ENCODE results near the gene ADSL. TPM values are rescaled to one million over a fixed set of nuclear protein-coding genes. Genes with fewer than 3 reads are reported as not detected.

ADSL gene
- total RNA-seq, 1 donor, result 155 TPM

GRCh38 chr22:40328546-40329456, 17.5 kb upstream of the ADSL start:
- no peak for TF ChIP-seq CTCF (IDR thresholded peaks at IDR 0.05; ENCODE audit: extremely low read depth, low read depth, low read length)
- no peak for DNase-seq (ENCODE audit: insufficient read length, low spot score, missing footprints)
- Histone ChIP-seq H4K20me1 (ENCODE audit: insufficient read depth, low read length) (no peaks in the 10 kb centered on the region), H3K79me2 (ENCODE audit: insufficient read depth, low read length) (no peaks in the 10 kb centered on the region), H3K4me3 (ENCODE audit: insufficient read depth, low read length) (no peak overlapping the region), H3K27me3 (ENCODE audit: insufficient read depth, low read length) (no peaks in the 10 kb centered on the region), H3K27ac (ENCODE audit: low read depth, low read length) (no peak overlapping the region), H3K9me3 (ENCODE audit: low read depth, low read length) (no peaks in the 10 kb centered on the region), H3K4me1 (ENCODE audit: insufficient read depth, low read length) (peaks cover 4% of the 10 kb centered on the region), H2AFZ (ENCODE audit: low read length) (no peak overlapping the region), H3K36me3 (ENCODE audit: insufficient read depth, low read length) (peaks cover 14% of the 10 kb centered on the region), H3K4me2 (ENCODE audit: insufficient read depth, low read length) (no peak overlapping the region)

- Histone ChIP-seq H3K27me3 (ENCODE audit: insufficient read depth, low read length) (no peaks in the 10 kb centered on the region), H3K9me3 (ENCODE audit: low read depth, low read length) (no peaks in the 10 kb centered on the region), H2AFZ (ENCODE audit: low read length) (no peak overlapping the region), H3K36me3 (ENCODE audit: insufficient read depth, low read length) (peaks cover 11% of the 10 kb centered on the region), H4K20me1 (ENCODE audit: insufficient read depth, low read length) (no peaks in the 10 kb centered on the region), H3K4me1 (ENCODE audit: insufficient read depth, low read length) (peaks cover 4% of the 10 kb centered on the region), H3K4me2 (ENCODE audit: insufficient read depth, low read length) (no peak overlapping the region), H3K4me3 (ENCODE audit: insufficient read depth, low read length) (no peak overlapping the region), H3K79me2 (ENCODE audit: insufficient read depth, low read length) (no peaks in the 10 kb centered on the region), H3K27ac (ENCODE audit: low read depth, low read length) (no peak overlapping the region)
- no peak for DNase-seq (ENCODE audit: insufficient read length, low spot score, missing footprints)
- TF ChIP-seq CTCF (IDR thresholded peaks at IDR 0.05; ENCODE audit: extremely low read depth, low read depth, low read length), result no peak
These were observed 16.8 kb upstream of the ADSL start for GRCh38 chr22:40329466-40329865.

GRCh38 chr22:40330086-40330485, 16.2 kb upstream of the ADSL start:
- TF ChIP-seq CTCF (IDR thresholded peaks at IDR 0.05; ENCODE audit: extremely low read depth, low read depth, low read length), result no peak
- no peak for DNase-seq (ENCODE audit: insufficient read length, low spot score, missing footprints)
- Histone ChIP-seq H3K4me3 (ENCODE audit: insufficient read depth, low read length) (no peak overlapping the region), H3K4me1 (ENCODE audit: insufficient read depth, low read length) (peaks cover 4% of the 10 kb centered on the region), H4K20me1 (ENCODE audit: insufficient read depth, low read length) (peaks cover 4% of the 10 kb centered on the region), H3K79me2 (ENCODE audit: insufficient read depth, low read length) (no peaks in the 10 kb centered on the region), H2AFZ (ENCODE audit: low read length) (no peak overlapping the region), H3K27me3 (ENCODE audit: insufficient read depth, low read length) (no peaks in the 10 kb centered on the region), H3K4me2 (ENCODE audit: insufficient read depth, low read length) (no peak overlapping the region), H3K9me3 (ENCODE audit: low read depth, low read length) (no peaks in the 10 kb centered on the region), H3K27ac (ENCODE audit: low read depth, low read length) (no peak overlapping the region), H3K36me3 (ENCODE audit: insufficient read depth, low read length) (peaks cover 11% of the 10 kb centered on the region)

GRCh38 chr22:40330615-40331014, 15.7 kb upstream of the ADSL start:
- Histone ChIP-seq H3K36me3 (ENCODE audit: insufficient read depth, low read length) (peaks cover 7% of the 10 kb centered on the region), H3K27ac (ENCODE audit: low read depth, low read length) (no peak overlapping the region), H3K9me3 (ENCODE audit: low read depth, low read length) (no peaks in the 10 kb centered on the region), H4K20me1 (ENCODE audit: insufficient read depth, low read length) (peaks cover 4% of the 10 kb centered on the region), H3K4me2 (ENCODE audit: insufficient read depth, low read length) (no peak overlapping the region), H3K4me3 (ENCODE audit: insufficient read depth, low read length) (no peak overlapping the region), H3K4me1 (ENCODE audit: insufficient read depth, low read length) (peaks cover 4% of the 10 kb centered on the region), H3K27me3 (ENCODE audit: insufficient read depth, low read length) (no peaks in the 10 kb centered on the region), H3K79me2 (ENCODE audit: insufficient read depth, low read length) (no peaks in the 10 kb centered on the region), H2AFZ (ENCODE audit: low read length) (no peak overlapping the region)
- no peak for TF ChIP-seq CTCF (IDR thresholded peaks at IDR 0.05; ENCODE audit: extremely low read depth, low read depth, low read length)
- DNase-seq (ENCODE audit: insufficient read length, low spot score, missing footprints), result no peak

All from osteoblast (primary cell).